Measurements from ENCODE around the gene GAB2.

GRCh38 chr11:78234006-78234405 lies 183.6 kb downstream of the GAB2 start:
- no peak for TF ChIP-seq POLR2AphosphoS5 (IDR thresholded peaks at IDR 0.05; ENCODE audit: borderline replicate concordance, low read depth, low read length)
- TF ChIP-seq EZH2 (IDR thresholded peaks at IDR 0.05), result no peak
- TF ChIP-seq FOXP2 (optimal IDR thresholded peaks at IDR 0.05; ENCODE audit: control extremely low read depth, extremely low read length, insufficient read depth), result no peak

All from SK-N-MC (cell line).